Measurements from ENCODE around the gene LRRC63. TPM values are rescaled to one million over a fixed set of nuclear protein-coding genes. Genes with fewer than 3 reads are reported as not detected.

LRRC63 gene
- total and polyA plus RNA-seq, 12 donors, result 0.12 to 0.15 TPM; not detected in 10

GRCh38 chr13:46178143-46178542 is 33.6 kb upstream of the LRRC63 start:
- 73 to 81% methylated on average over 5 of the region's 5 CpGs for WGBS, 2 donors
- Histone ChIP-seq H3K27me3 (peaks cover 0 to 13% (median 0%) of the 10 kb centered on the region in 7 donors), H3K27ac (peak overlapping the region in 2 of 10 donors; percentile 23 to 88), H3K4me1 (peaks cover 0 to 61% (median 0%) of the 10 kb centered on the region in 9 donors), H3K4me3 (peak overlapping the region in 2 of 10 donors; percentile 15 to 61), H3K9me3 (no peaks in the 10 kb centered on the region), H3K36me3 (no peaks in the 10 kb centered on the region)
- TF ChIP-seq, protein P1, sequence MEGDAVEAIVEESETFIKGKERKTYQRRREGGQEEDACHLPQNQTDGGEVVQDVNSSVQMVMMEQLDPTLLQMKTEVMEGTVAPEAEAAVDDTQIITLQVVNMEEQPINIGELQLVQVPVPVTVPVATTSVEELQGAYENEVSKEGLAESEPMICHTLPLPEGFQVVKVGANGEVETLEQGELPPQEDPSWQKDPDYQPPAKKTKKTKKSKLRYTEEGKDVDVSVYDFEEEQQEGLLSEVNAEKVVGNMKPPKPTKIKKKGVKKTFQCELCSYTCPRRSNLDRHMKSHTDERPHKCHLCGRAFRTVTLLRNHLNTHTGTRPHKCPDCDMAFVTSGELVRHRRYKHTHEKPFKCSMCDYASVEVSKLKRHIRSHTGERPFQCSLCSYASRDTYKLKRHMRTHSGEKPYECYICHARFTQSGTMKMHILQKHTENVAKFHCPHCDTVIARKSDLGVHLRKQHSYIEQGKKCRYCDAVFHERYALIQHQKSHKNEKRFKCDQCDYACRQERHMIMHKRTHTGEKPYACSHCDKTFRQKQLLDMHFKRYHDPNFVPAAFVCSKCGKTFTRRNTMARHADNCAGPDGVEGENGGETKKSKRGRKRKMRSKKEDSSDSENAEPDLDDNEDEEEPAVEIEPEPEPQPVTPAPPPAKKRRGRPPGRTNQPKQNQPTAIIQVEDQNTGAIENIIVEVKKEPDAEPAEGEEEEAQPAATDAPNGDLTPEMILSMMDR (IDR thresholded peaks at IDR 0.05), result no peak
- intact Hi-C loops (cut with DNase I), result loop anchor here in 1 of 10 donors (10.0 kb wide), 1 partner anchor 117 kb away; no protein-coding TSS in a partner anchor
- DNase-seq, result no peak
- peak in 6 of 8 donors; percentile 32 to 71 (median 47) for ATAC-seq

DNA sequence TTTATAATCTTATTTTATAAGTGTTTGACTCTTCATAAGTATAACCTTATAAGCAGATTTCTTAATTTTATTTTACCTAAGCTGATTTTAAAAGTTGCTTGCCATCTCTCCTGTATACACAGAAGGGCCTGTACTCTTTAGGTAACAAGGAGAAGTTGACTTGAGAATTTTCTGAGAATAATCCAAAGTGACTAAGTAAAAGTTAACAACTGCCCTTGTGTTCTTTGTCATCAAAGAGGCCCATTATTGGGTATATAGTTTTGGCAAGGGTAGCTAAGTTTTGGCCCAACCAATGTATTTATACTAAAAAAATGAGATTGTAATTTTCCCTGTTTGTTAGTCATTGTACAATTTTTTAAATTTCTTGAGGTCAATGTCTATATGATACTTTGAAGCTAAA is 32.9 kb upstream of the LRRC63 start:
- H3K27ac ChIP-seq, result peak overlapping the region in 1 of 10 donors; percentile 88
- H3K27me3 ChIP-seq, result peaks cover 0 to 17% (median 0%) of the 10 kb centered on the region in 7 donors
- no peaks in the 10 kb centered on the region for H3K36me3 ChIP-seq
- peak overlapping the region in 1 of 10 donors; percentile 61 for H3K4me3 ChIP-seq
- no peak for DNase-seq
- intact Hi-C loops (cut with DNase I), result loop anchor here in 1 of 10 donors (10.0 kb wide), 1 partner anchor 116 kb away; no protein-coding TSS in a partner anchor
- TF ChIP-seq, protein P1 (IDR thresholded peaks at IDR 0.05), result no peak
- H3K4me1 ChIP-seq, result peaks cover 0 to 61% (median 0%) of the 10 kb centered on the region in 9 donors
- H3K9me3 ChIP-seq, result no peaks in the 10 kb centered on the region
- ATAC-seq, result no peak

GRCh38 chr13:46179491-46179908 is 32.2 kb upstream of the LRRC63 start:
- Histone ChIP-seq H3K36me3 (no peaks in the 10 kb centered on the region), H3K27ac (peak overlapping the region in 2 of 10 donors; percentile 42 to 88), H3K4me3 (peak overlapping the region in 3 of 10 donors; percentile 16 to 61 (median 27)), H3K9me3 (no peaks in the 10 kb centered on the region), H3K27me3 (peaks cover 0 to 13% (median 0%) of the 10 kb centered on the region in 7 donors), H3K4me1 (peaks cover 0 to 59% (median 0%) of the 10 kb centered on the region in 9 donors)
- WGBS, 2 donors, result 63 to 64% methylated on average over 3 of the region's 3 CpGs
- ATAC-seq, result peak in 1 of 8 donors; percentile 58
- intact Hi-C loops (cut with DNase I), result loop anchor here in 1 of 10 donors (10.0 kb wide), 1 partner anchor 115 kb away; no protein-coding TSS in a partner anchor
- TF ChIP-seq, protein P1 (IDR thresholded peaks at IDR 0.05), result no peak
- DNase-seq, result peak; percentile 40 to 50

DNA sequence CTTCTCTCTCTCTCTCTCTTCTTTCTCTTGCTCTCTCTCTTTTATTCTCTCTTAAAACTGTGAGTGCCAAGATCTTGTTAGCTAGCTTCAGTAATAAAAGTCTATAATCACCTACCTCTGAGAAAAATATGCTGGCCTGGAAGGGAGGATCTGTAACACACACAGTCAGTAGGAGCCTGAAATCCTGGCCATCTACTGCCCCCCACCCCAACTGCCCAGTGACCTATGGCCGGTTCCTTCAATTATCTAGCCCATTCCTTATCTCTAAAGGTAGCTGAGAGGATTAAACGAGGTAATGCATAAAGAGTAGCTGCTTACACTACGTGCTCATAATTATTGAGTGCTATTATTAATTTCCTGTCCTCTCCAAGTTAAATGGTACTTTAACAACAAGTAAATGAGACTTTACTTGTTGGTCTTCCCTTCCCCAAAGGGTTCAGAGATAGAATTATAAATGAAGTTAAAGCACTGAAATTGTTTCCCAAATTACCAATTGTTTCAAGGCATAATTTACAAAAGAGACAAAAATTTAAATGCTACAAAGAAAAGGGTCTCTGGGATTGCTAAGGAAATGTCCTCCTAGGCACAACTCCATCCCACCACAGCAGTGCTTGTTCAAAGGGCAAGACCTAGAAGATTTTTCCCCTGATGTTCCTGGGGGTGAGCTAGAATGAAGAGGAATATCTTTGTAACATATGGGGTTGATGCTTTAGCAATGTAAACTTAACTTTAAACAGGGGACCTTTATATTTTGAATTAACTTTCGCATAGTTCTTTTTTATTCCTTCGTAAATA is 31.6 kb upstream of the LRRC63 start:
- 49 to 52% methylated on average over 5 of the region's 5 CpGs for WGBS, 2 donors
- Histone ChIP-seq H3K27ac (peak overlapping the region in 3 of 10 donors; percentile 42 to 88 (median 55)), H3K4me1 (peaks cover 0 to 59% (median 0%) of the 10 kb centered on the region in 9 donors), H3K9me3 (no peaks in the 10 kb centered on the region), H3K4me3 (peak overlapping the region in 7 of 10 donors; percentile 10 to 61 (median 27)), H3K27me3 (peaks cover 0 to 11% (median 0%) of the 10 kb centered on the region in 7 donors), H3K36me3 (no peaks in the 10 kb centered on the region)
- ATAC-seq (no peak), DNase-seq (no peak)
- TF ChIP-seq, protein P1 (IDR thresholded peaks at IDR 0.05), result no peak
- intact Hi-C loops (cut with DNase I), result loop anchor here in 1 of 10 donors (10.0 kb wide), 1 partner anchor 115 kb away; no protein-coding TSS in a partner anchor
